Aorta (tissue), 5 donors: ENCODE data around the gene MRM3. TPM values are rescaled to one million over a fixed set of nuclear protein-coding genes. Genes with fewer than 3 reads are reported as not detected.
"Not testable (repeated sequence)": the region's sequence is repeated elsewhere in the genome, so short reads cannot be mapped to it uniquely, and the experiment has no call there.

Experiments used
- ATAC-seq: fragments of 200-7000 bp; cut with Tn5 transposase; one replicate; pipeline ENCODE4 v1.9.1; 2022; ENCODE audit warnings: moderate library complexity; ENCODE audit not compliant: low FRiP score
- DNase-seq, 2 donors: peaks; one replicate each; pipeline ENCODE4 v3.0.0-alpha.2; 2020
- H3K27ac ChIP-seq, 2 donors: one replicate each; pipeline ENCODE4 v1.5.1; 2013; ENCODE audit warnings: low read length in 2 of 2, mild to moderate bottlenecking in 2 of 2, moderate library complexity in 2 of 2, control low read depth in 1 of 2, inconsistent platforms in 1 of 2, low read depth in 1 of 2
- H3K27me3 ChIP-seq, 2 donors: one replicate each; pipeline ENCODE4 v1.6.1; 2013; ENCODE audit warnings: control low read depth in 1 of 2, low read length in 1 of 2, mild to moderate bottlenecking in 1 of 2, moderate library complexity in 1 of 2; ENCODE audit not compliant: insufficient read depth in 2 of 2, control insufficient read depth in 1 of 2
- H3K36me3 ChIP-seq, 2 donors: one replicate each; pipeline ENCODE4 v1.6.1; 2013; ENCODE audit warnings: control low read depth in 1 of 2, low read length in 1 of 2, mild to moderate bottlenecking in 1 of 2; ENCODE audit not compliant: insufficient read depth in 2 of 2, control insufficient read depth in 1 of 2
- H3K4me1 ChIP-seq, 2 donors: one replicate each; pipeline ENCODE4 v1.6.1; 2013; ENCODE audit warnings: low read length in 2 of 2, control low read depth in 1 of 2, mild to moderate bottlenecking in 1 of 2, moderate library complexity in 1 of 2; ENCODE audit not compliant: insufficient read depth in 2 of 2, control insufficient read depth in 1 of 2
- H3K4me3 ChIP-seq, 2 donors: one replicate each; pipeline ENCODE4 v1.5.1; 2013; ENCODE audit warnings: low read length in 2 of 2, control low read depth in 1 of 2, mild to moderate bottlenecking in 1 of 2
- H3K9me3 ChIP-seq: one replicate; pipeline ENCODE4 v1.6.1; 2013; ENCODE audit warnings: mild to moderate bottlenecking, low read length; ENCODE audit not compliant: control insufficient read depth
- WGBS, 2 donors: extraction: QIAGEN DNeasy Blood & Tissue Kit; methylation state at CpG; one replicate each; pipeline ENCODE4 v1.1.7; 2013; 5-methylcytosine and 5-hydroxymethylcytosine counted together
- intact Hi-C, 2 donors: fragments of 100-400 bp; cut with DNase I; formaldehyde crosslinking; loops; one replicate each; pipeline versions ENCODE4 v1.14.2 to v1.15.0; 2022
- polyA plus RNA-seq, 2 donors: library from polyadenylated mRNA; stranded (reverse); fragments of 200-250 nt; gene quantifications; one replicate each; pipeline ENCODE4 v1.2.3, GENCODE V29; 2013
- total RNA-seq, 2 donors: library from RNA; stranded (reverse); fragmentation: NEBNext Ultra II Directional; extraction: Animal tissue kit (Norgen Biotek cat#: 25700); gene quantifications; one replicate each; pipeline ENCODE4 v1.2.1, GENCODE V29; 2021
- donor health status: healthy with polysubstance abuse.
- donor health status: Bipolar disorder and iron deficiency.
- donor health status: DM: no; HTN: no; CAD: no.
- donor health status: DM: no; HTN: no; CAD: no.
- donor health status: DM: yes; HTN: yes; CAD: no.

The MRM3 gene
- total and polyA plus RNA-seq, 4 donors: 7.8 to 8.9 (median 7.9) TPM

DNA sequence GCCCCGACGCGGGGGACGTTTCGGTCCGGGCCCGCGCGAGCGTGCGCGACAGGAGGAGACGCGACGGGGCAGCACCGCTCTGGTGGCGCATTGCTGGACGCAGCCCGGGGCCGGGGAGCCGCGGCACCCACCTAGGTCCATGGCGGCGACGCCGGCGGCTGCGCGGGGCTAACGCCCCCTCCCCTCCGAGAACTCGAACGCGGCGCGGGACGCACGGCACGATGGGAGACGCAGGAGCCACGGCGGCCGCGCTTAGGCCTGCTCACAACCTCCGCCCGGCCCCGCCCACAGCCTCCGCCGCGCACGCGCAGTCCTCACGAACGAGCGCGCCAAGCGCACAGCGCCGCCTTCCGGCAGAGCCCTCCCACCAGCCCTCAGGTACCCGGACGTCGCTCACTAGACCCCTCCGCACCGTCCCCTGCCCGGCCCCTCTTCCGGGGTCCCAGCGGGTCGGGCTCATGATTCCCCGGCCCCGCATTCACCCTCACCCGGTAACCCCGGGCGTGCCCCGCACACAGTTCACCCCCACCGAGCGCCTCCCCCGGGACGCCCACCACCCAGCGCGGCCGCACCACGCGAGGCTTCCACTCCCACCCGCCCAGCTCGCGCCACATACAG lies 30.0 kb upstream of the MRM3 start, which contains the start of gene GEMIN4:
GEMIN4 (minus strand) TSS at position 263 of the 618 bp plus-strand sequence; CDS start at position 141, 122 bp downstream.
- Histone ChIP-seq H3K4me3 (peak within 1 kb of the TSS; percentile 42 to 81), H3K27me3 (no peaks in the 10 kb centered on the region), H3K27ac (peak within 1 kb of the TSS in 1 of 2 donors; percentile 8), H3K4me1 (peaks cover 0 to 4% of the 10 kb centered on the region in 2 donors), H3K9me3 (no peaks in the 10 kb centered on the region), H3K36me3 (no peaks in the 10 kb centered on the region)
- peak; percentile 97 for ATAC-seq
- intact Hi-C loops: loop anchor here in 1 of 2 donors (1.0 kb wide), 1 partner anchor 38 kb away; the partner anchor contains the start of gene VPS53
- 0% methylated on average over 62 to 87 of the region's 87 CpGs for WGBS, 2 donors
- DNase-seq: peak; percentile 94 to 99

GRCh38 chr17:752620-753219 lies 29.4 kb upstream of the MRM3 start:
- no peaks in the 10 kb centered on the region for H3K36me3 ChIP-seq
- intact Hi-C loops: loop anchor here in 1 of 2 donors (1.0 kb wide), 1 partner anchor 38 kb away; the partner anchor contains the start of gene VPS53
- no peaks in the 10 kb centered on the region for H3K27me3 ChIP-seq
- H3K4me3 ChIP-seq: peak overlapping the region; percentile 29 to 81
- H3K27ac ChIP-seq: peak overlapping the region in 1 of 2 donors; percentile 8
- WGBS, 2 donors: 21 to 24% methylated on average over 42 to 43 of the region's 43 CpGs
- DNase-seq (peak; percentile 85 to 90), ATAC-seq (peak; percentile 89)
- H3K9me3 ChIP-seq: no peaks in the 10 kb centered on the region
- peaks cover 0 to 4% of the 10 kb centered on the region in 2 donors for H3K4me1 ChIP-seq

- intact Hi-C loops: no loop called here
- Histone ChIP-seq H3K4me1 (peaks cover 0 to 4% of the 10 kb centered on the region in 2 donors), H3K36me3 (no peaks in the 10 kb centered on the region), H3K9me3 (no peaks in the 10 kb centered on the region), H3K4me3 (no peak overlapping the region), H3K27me3 (no peaks in the 10 kb centered on the region), H3K27ac (no peak overlapping the region)
- ATAC-seq (no peak), DNase-seq (no peak)
- WGBS, 2 donors: 56 to 66% methylated on average over 13 of the region's 13 CpGs
Observed at GRCh38 chr17:753418-753817, 28.7 kb upstream of the MRM3 start.

DNA sequence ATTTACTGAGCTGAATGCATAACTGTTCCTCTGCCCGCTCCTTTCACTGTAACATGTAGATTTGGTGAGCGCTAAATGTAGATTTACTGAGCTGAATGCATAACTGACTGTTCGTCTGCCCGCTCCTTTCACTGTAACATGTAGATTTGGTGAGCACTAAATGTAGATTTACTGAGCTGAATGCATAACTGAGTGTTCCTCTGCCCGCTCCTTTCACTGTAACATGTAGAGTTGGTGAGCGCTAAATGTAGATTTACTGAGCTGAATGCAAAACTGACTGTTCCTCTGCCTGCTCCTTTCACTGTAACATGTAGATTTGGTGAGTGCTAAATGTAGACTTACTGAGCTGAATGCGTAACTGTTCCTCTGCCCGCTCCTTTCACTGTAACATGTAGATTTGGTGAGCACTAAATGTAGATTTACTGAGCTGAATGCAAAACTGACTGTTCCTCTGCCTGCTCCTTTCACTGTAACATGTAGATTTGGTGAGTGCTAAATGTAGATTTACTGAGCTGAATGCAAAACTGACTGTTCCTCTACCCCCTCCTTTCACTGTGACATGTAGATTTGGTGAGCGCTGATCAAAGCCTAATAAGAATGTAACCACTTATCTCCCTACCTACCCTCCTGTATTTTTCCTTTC lies 26.7 kb upstream of the MRM3 start:
- H3K9me3 ChIP-seq, intact Hi-C loops: not testable (repeated sequence)

DNA sequence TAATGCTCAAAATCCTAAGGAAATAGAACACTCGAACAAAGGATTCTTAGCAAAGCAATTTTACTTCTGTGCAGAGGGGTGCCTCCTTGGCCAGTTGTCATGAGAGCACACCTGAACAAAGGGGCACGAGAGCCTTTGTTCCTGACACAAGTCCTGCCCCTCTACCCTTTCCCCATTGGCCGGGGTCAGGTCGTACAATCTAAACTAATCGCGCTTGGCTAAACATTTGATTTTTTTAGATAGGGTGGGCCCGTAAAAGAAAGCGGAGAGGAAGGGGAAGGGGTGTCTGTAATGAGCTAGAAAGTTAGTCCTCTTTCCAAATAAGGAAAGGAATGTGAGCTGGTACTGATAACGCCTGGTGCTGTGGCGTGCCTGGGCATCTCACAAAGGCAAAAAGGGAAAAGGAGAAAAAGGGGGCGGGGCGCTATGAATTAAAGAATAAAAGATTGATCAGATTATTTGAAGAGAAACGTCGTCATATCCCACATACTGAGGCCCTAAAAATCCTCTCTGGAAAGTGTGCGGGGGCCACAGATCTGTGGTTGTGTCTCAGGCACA lies 26.1 kb upstream of the MRM3 start:
- H3K9me3 ChIP-seq, H3K4me1 ChIP-seq, H3K4me3 ChIP-seq, H3K36me3 ChIP-seq, DNase-seq, H3K27me3 ChIP-seq, intact Hi-C loops, ATAC-seq: not testable (repeated sequence)
- peak overlapping the region; percentile 33 to 65 for H3K27ac ChIP-seq
- WGBS, 2 donors: 9 to 16% methylated on average over 15 of the region's 15 CpGs

More for the DNA sequence above, 26.7 kb upstream of the MRM3 start:
- not testable (repeated sequence) for H3K4me1 ChIP-seq, DNase-seq, H3K36me3 ChIP-seq, H3K4me3 ChIP-seq, ATAC-seq, H3K27me3 ChIP-seq
- WGBS, 2 donors: 96% methylated on average over 9 of the region's 9 CpGs
- H3K27ac ChIP-seq: peak overlapping the region; percentile 33 to 41

GRCh38 chr17:759964-760363 lies 22.2 kb upstream of the MRM3 start:
- Histone ChIP-seq H3K27me3 (no peaks in the 10 kb centered on the region), H3K4me1 (no peaks in the 10 kb centered on the region), H3K4me3 (no peak overlapping the region), H3K9me3 (no peaks in the 10 kb centered on the region), H3K36me3 (peaks cover 2 to 6% of the 10 kb centered on the region in 2 donors), H3K27ac (no peak overlapping the region)
- no peak for ATAC-seq
- intact Hi-C loops: no loop called here
- WGBS, 2 donors: 73 to 75% methylated on average over 5 of the region's 5 CpGs
- DNase-seq: no peak

DNA sequence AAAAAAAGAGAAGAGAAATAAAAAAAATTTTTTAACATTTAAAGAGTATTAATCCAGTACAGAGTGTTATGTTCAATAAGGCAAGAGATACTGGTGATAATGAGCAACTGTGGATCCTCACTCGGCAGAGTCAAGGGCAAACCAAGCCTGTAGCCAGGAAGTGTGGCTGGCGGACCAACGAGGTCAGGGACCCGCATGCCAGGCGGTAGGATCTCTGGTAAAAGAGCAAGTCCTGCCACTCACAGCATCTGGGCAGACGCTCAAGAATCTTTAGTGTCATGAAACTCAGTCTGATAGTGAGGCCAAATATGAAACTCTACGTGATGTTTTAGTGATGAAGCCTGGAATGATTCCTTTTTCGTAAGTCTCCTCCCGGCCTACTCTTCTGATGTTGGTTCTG lies 21.8 kb upstream of the MRM3 start:
- Histone ChIP-seq H3K4me3 (no peak overlapping the region), H3K27me3 (no peaks in the 10 kb centered on the region), H3K4me1 (no peaks in the 10 kb centered on the region), H3K27ac (no peak overlapping the region), H3K9me3 (no peaks in the 10 kb centered on the region), H3K36me3 (peaks cover 6 to 8% of the 10 kb centered on the region in 2 donors)
- DNase-seq: no peak
- no peak for ATAC-seq
- intact Hi-C loops: no loop called here
- 81 to 83% methylated on average over 9 of the region's 9 CpGs for WGBS, 2 donors

- H3K9me3 ChIP-seq: no peaks in the 10 kb centered on the region
- intact Hi-C loops: no loop called here
- ATAC-seq (no peak), DNase-seq (no peak)
- 14 to 45% methylated on average over 3 of the region's 3 CpGs for WGBS, 2 donors
- no peaks in the 10 kb centered on the region for H3K4me1 ChIP-seq
- H3K27ac ChIP-seq: no peak overlapping the region
- no peak overlapping the region for H3K4me3 ChIP-seq
- H3K36me3 ChIP-seq: peaks cover 4 to 9% of the 10 kb centered on the region in 2 donors
- H3K27me3 ChIP-seq: no peaks in the 10 kb centered on the region
Observed at GRCh38 chr17:767076-767475, 15.1 kb upstream of the MRM3 start.
